WTC11 (cell line): ENCODE data around the gene TMEM156. TPM values are rescaled to one million over a fixed set of nuclear protein-coding genes. Genes with fewer than 3 reads are reported as not detected.

Experiments
- ATAC-seq: fragments of 200-7000 bp; cut with Tn5 transposase; 2 replicates; pipeline ENCODE4 v1.10.0; 2021; ENCODE audit warnings: mild to moderate bottlenecking, moderate library complexity
- CTCF ChIA-PET: fragments of 300-600 bp; sonication (Branson Sonifier 250); formaldehyde crosslinking; loops from one replicate; lab custom pipeline; 2021; ENCODE audit warnings: antibody characterized with exemption; lab: Charles Lee
- POLR2A ChIA-PET: fragments of 350-600 bp; sonication (Branson Sonifier 250); formaldehyde crosslinking; loops from one replicate; lab custom pipeline; 2021; ENCODE audit warnings: antibody characterized with exemption; lab: Charles Lee
- DNase-seq: peaks from one replicate; pipeline ENCODE4 v3.0.0; 2021; ENCODE audit warnings: low spot score
- H3K27ac Mint-ChIP-seq: 2 replicates; pipeline ENCODE4 v1.8.0; 2021; ENCODE audit warnings: mixed read lengths
- H3K27me3 Mint-ChIP-seq: 2 replicates; pipeline ENCODE4 v1.8.0; 2021; ENCODE audit warnings: low read depth, mild to moderate bottlenecking, moderate library complexity, mixed read lengths
- H3K36me3 Mint-ChIP-seq: 2 replicates; pipeline ENCODE4 v1.8.0; 2021; ENCODE audit warnings: mixed read lengths
- H3K4me1 Mint-ChIP-seq: 2 replicates; pipeline ENCODE4 v1.8.0; 2022; ENCODE audit warnings: mixed read lengths
- H3K4me3 Mint-ChIP-seq: 2 replicates; pipeline ENCODE4 v1.8.0; 2021; ENCODE audit warnings: mild to moderate bottlenecking, moderate library complexity, mixed read lengths
- H3K9me3 Mint-ChIP-seq: 2 replicates; pipeline ENCODE4 v1.8.0; 2021; ENCODE audit warnings: mixed read lengths
- ATF1 ChIP-seq: sonication (generic); formaldehyde crosslinking; IDR thresholded peaks from 2 replicates; pipeline ENCODE4 v1.8.1; 2023; ENCODE audit warnings: mild to moderate bottlenecking, moderate library complexity, missing genetic modification reagents
- CREM ChIP-seq: sonication (generic); formaldehyde crosslinking; IDR thresholded peaks from 2 replicates; pipeline ENCODE4 v1.8.1; 2022; ENCODE audit warnings: mild to moderate bottlenecking, missing genetic modification reagents, moderate library complexity
- ETV6 ChIP-seq: sonication (generic); formaldehyde crosslinking; IDR thresholded peaks from 2 replicates; pipeline ENCODE4 v1.8.1; 2022; ENCODE audit warnings: mild to moderate bottlenecking, missing genetic modification reagents
- KAT7 ChIP-seq: sonication (generic); formaldehyde crosslinking; IDR thresholded peaks from 2 replicates; pipeline ENCODE4 v1.8.1; 2023; ENCODE audit warnings: missing genetic modification reagents, mild to moderate bottlenecking, borderline replicate concordance
- MXD4 ChIP-seq: fragments of 250-450 bp; sonication (Bioruptor Pico); IDR thresholded peaks from 2 replicates; pipeline ENCODE4 v1.8.0; 2021; ENCODE audit warnings: mild to moderate bottlenecking, moderate library complexity, borderline replicate concordance
- NFATC4 ChIP-seq: fragments of 250-450 bp; sonication (Bioruptor Pico); IDR thresholded peaks from 2 replicates; pipeline ENCODE4 v1.9.0; 2021; ENCODE audit warnings: mild to moderate bottlenecking
- NR1H2 ChIP-seq: sonication (generic); formaldehyde crosslinking; IDR thresholded peaks from 2 replicates; pipeline ENCODE4 v1.9.0; 2021; ENCODE audit warnings: mild to moderate bottlenecking, moderate library complexity, missing genetic modification reagents
- NR3C1 ChIP-seq: sonication (generic); formaldehyde crosslinking; conservative IDR thresholded peaks from 2 replicates; pipeline ENCODE4 v1.8.1; 2023; ENCODE audit warnings: low read depth, mild to moderate bottlenecking, missing genetic modification reagents
- SMAD3 ChIP-seq: sonication (generic); formaldehyde crosslinking; IDR thresholded peaks from 2 replicates; pipeline ENCODE4 v1.8.0; 2022; ENCODE audit warnings: missing genetic modification reagents, mild to moderate bottlenecking, borderline replicate concordance
- ZNF396 ChIP-seq: fragments of 250-450 bp; sonication (Bioruptor Pico); IDR thresholded peaks from 2 replicates; pipeline ENCODE4 v1.8.0; 2021; ENCODE audit warnings: mild to moderate bottlenecking, moderate library complexity, borderline replicate concordance
- ZNF423 ChIP-seq: fragments of 250-450 bp; sonication (Bioruptor Pico); IDR thresholded peaks from 2 replicates; pipeline ENCODE4 v2.1.2; 2022; ENCODE audit warnings: mild to moderate bottlenecking, moderate library complexity
- ZNF671 ChIP-seq: fragments of 250-450 bp; sonication (Bioruptor Pico); IDR thresholded peaks from 2 replicates; pipeline ENCODE4 v1.8.0; 2021; ENCODE audit warnings: mild to moderate bottlenecking
- total RNA-seq: library from RNA; stranded (reverse); gene quantifications from 3 replicates; pipeline ENCODE4 v1.2.3, GENCODE V29; 2021
- TF ChIP-seq, protein P1 (sequence below): sonication (generic); formaldehyde crosslinking; IDR thresholded peaks from 2 replicates; pipeline ENCODE4 v1.8.1; 2022; ENCODE audit warnings: mild to moderate bottlenecking, missing genetic modification reagents, moderate library complexity, borderline replicate concordance
- TF ChIP-seq, protein P2 (sequence below): fragments of 250-450 bp; sonication (Bioruptor Pico); IDR thresholded peaks from 2 replicates; pipeline ENCODE4 v2.1.2; 2022; ENCODE audit warnings: mild to moderate bottlenecking, moderate library complexity
- TF ChIP-seq, protein P3 (sequence below): sonication (generic); formaldehyde crosslinking; IDR thresholded peaks from 2 replicates; pipeline ENCODE4 v1.8.1; 2022; ENCODE audit warnings: low read depth, missing genetic modification reagents, borderline replicate concordance
- TF ChIP-seq, protein P4 (sequence below): sonication (generic); formaldehyde crosslinking; IDR thresholded peaks from 2 replicates; pipeline ENCODE4 v1.8.0; 2022; ENCODE audit warnings: mild to moderate bottlenecking, missing genetic modification reagents
- TF ChIP-seq, protein P5 (sequence below): sonication (generic); formaldehyde crosslinking; IDR thresholded peaks from 2 replicates; pipeline ENCODE4 v1.8.0; 2022; ENCODE audit warnings: mild to moderate bottlenecking, missing genetic modification reagents
- TF ChIP-seq, protein P6 (sequence below): sonication (generic); formaldehyde crosslinking; IDR thresholded peaks from 2 replicates; pipeline ENCODE4 v1.8.1; 2023; ENCODE audit warnings: mild to moderate bottlenecking, missing genetic modification reagents, moderate library complexity
- TF ChIP-seq, protein P7 (sequence below): sonication (generic); formaldehyde crosslinking; IDR thresholded peaks from 2 replicates; pipeline ENCODE4 v1.8.1; 2022; ENCODE audit warnings: missing genetic modification reagents, borderline replicate concordance
- TF ChIP-seq, protein P8 (sequence below): sonication (generic); formaldehyde crosslinking; IDR thresholded peaks from 2 replicates; pipeline ENCODE4 v1.8.0; 2022; ENCODE audit warnings: mild to moderate bottlenecking, missing genetic modification reagents
- TF ChIP-seq, protein P9 (sequence below): sonication (generic); formaldehyde crosslinking; IDR thresholded peaks from 2 replicates; pipeline ENCODE4 v1.8.1; 2022; ENCODE audit warnings: low read depth, mild to moderate bottlenecking, moderate library complexity, missing genetic modification reagents, borderline replicate concordance

TMEM156 gene
- total RNA-seq, 1 experiment from 2014 or later, result 0.24 TPM

DNA sequence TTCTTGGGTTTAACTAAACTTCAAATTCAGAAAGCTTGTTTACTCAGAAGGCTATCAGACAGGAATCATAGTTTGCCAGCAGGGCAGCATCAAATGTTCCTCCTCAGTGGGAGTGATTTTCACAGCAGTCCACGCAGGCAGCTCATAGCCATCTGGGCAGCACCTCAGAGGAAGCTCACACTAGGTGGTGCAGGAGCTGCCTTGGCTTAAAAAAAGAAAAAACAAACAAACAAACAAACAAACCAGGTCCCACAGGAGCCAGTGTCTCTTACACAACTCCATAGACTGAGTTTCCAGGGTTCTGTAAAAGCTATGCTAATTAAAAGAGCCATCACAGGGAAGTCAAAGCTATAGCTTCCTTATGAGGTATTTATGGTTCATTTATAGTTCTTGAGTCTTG is 19.3 kb upstream of the TMEM156 start (continued):
- TF ChIP-seq, protein P1, sequence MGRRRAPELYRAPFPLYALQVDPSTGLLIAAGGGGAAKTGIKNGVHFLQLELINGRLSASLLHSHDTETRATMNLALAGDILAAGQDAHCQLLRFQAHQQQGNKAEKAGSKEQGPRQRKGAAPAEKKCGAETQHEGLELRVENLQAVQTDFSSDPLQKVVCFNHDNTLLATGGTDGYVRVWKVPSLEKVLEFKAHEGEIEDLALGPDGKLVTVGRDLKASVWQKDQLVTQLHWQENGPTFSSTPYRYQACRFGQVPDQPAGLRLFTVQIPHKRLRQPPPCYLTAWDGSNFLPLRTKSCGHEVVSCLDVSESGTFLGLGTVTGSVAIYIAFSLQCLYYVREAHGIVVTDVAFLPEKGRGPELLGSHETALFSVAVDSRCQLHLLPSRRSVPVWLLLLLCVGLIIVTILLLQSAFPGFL (CRISPR knock-in tag), result no peak
- TF ChIP-seq NFATC4 (CRISPR knock-in tag), result no peak
- TF ChIP-seq, protein P2, sequence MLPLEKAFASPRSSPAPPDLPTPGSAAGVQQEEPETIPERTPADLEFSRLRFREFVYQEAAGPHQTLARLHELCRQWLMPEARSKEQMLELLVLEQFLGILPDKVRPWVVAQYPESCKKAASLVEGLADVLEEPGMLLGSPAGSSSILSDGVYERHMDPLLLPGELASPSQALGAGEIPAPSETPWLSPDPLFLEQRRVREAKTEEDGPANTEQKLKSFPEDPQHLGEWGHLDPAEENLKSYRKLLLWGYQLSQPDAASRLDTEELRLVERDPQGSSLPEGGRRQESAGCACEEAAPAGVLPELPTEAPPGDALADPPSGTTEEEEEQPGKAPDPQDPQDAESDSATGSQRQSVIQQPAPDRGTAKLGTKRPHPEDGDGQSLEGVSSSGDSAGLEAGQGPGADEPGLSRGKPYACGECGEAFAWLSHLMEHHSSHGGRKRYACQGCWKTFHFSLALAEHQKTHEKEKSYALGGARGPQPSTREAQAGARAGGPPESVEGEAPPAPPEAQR (CRISPR knock-in tag), result no peak
- TF ChIP-seq, protein P3, sequence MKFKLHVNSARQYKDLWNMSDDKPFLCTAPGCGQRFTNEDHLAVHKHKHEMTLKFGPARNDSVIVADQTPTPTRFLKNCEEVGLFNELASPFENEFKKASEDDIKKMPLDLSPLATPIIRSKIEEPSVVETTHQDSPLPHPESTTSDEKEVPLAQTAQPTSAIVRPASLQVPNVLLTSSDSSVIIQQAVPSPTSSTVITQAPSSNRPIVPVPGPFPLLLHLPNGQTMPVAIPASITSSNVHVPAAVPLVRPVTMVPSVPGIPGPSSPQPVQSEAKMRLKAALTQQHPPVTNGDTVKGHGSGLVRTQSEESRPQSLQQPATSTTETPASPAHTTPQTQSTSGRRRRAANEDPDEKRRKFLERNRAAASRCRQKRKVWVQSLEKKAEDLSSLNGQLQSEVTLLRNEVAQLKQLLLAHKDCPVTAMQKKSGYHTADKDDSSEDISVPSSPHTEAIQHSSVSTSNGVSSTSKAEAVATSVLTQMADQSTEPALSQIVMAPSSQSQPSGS (CRISPR knock-in tag), result no peak
- TF ChIP-seq, protein P4, sequence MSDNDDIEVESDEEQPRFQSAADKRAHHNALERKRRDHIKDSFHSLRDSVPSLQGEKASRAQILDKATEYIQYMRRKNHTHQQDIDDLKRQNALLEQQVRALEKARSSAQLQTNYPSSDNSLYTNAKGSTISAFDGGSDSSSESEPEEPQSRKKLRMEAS (CRISPR knock-in tag), result no peak
- TF ChIP-seq ETV6 (CRISPR knock-in tag), result no peak
- TF ChIP-seq, protein P5, sequence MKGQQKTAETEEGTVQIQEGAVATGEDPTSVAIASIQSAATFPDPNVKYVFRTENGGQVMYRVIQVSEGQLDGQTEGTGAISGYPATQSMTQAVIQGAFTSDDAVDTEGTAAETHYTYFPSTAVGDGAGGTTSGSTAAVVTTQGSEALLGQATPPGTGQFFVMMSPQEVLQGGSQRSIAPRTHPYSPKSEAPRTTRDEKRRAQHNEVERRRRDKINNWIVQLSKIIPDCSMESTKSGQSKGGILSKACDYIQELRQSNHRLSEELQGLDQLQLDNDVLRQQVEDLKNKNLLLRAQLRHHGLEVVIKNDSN, result no peak
- TF ChIP-seq MXD4 (CRISPR knock-in tag), result no peak
- TF ChIP-seq CREM (CRISPR knock-in tag), result no peak
- TF ChIP-seq, protein P6, sequence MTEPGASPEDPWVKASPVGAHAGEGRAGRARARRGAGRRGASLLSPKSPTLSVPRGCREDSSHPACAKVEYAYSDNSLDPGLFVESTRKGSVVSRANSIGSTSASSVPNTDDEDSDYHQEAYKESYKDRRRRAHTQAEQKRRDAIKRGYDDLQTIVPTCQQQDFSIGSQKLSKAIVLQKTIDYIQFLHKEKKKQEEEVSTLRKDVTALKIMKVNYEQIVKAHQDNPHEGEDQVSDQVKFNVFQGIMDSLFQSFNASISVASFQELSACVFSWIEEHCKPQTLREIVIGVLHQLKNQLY (CRISPR knock-in tag), result no peak
- no peak for TF ChIP-seq ATF1 (CRISPR knock-in tag)
- TF ChIP-seq ZNF396 (CRISPR knock-in tag), result no peak

DNA sequence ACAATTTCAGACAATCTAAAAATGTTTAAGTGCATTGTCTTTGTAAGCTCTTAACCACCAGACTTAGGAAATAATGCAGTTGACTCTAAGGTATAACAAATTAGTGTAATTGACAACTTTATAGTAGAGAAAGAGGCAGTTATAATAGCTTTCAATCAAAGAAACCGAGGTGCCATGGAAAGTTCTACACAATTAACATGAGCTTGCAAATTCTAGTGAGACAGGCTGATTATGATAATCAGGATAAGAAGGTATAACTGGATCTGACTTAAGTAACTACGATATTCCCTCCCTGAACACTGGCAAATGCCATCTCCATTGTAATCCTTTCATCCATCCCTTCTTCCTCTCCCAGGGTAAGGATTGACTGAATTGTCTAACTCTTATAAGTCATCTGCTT is 18.4 kb upstream of the TMEM156 start:
- Mint-ChIP-seq H3K9me3 (no peaks in the 10 kb centered on the region), H3K4me1 (peaks cover 24% of the 10 kb centered on the region), H3K4me3 (no peak overlapping the region), H3K27me3 (no peaks in the 10 kb centered on the region), H3K36me3 (no peaks in the 10 kb centered on the region), H3K27ac (peak overlapping the region; percentile 67)
- DNase-seq (no peak), ATAC-seq (no peak)
- POLR2A ChIA-PET, result no interaction called here
- CTCF ChIA-PET, result interaction anchor here (1.2 kb wide), 1 partner anchor 268 kb away, joined by 3 read pairs; the partner anchor contains the start of gene TLR10
- TF ChIP-seq ZNF671 (CRISPR knock-in tag) (no peak), ZNF423 (no peak), NR1H2 (no peak)
- TF ChIP-seq, protein P7, sequence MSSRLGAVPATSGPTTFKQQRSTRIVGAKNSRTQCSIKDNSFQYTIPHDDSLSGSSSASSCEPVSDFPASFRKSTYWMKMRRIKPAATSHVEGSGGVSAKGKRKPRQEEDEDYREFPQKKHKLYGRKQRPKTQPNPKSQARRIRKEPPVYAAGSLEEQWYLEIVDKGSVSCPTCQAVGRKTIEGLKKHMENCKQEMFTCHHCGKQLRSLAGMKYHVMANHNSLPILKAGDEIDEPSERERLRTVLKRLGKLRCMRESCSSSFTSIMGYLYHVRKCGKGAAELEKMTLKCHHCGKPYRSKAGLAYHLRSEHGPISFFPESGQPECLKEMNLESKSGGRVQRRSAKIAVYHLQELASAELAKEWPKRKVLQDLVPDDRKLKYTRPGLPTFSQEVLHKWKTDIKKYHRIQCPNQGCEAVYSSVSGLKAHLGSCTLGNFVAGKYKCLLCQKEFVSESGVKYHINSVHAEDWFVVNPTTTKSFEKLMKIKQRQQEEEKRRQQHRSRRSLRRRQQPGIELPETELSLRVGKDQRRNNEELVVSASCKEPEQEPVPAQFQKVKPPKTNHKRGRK (CRISPR knock-in tag), result no peak

DNA sequence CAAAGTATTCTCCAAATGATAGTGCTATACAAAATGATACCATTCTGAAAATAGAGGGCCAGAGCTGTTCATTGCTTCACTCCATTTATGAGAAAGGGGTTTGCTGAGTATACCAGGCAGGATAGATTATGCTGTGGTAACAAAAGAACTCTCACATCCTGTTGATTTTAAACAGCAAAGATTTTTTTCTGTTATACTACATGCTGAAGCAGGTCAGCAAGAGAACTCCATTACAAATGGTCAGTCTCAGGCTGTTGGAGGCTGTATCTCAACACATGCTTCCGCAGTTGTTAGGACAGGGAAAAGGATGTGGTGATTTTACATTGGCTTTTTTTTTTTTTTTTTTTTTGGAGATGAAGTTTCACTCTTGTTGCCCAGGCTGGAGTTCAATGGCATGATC is 16.1 kb upstream of the TMEM156 start:
- ChIA-PET CTCF (no interaction called here), POLR2A (no interaction called here)
- peaks cover 29% of the 10 kb centered on the region for H3K4me1 Mint-ChIP-seq
- no peak for ATAC-seq
- H3K9me3 Mint-ChIP-seq, result no peaks in the 10 kb centered on the region
- no peaks in the 10 kb centered on the region for H3K36me3 Mint-ChIP-seq
- H3K27me3 Mint-ChIP-seq, result no peaks in the 10 kb centered on the region
- no peak for DNase-seq
- no peak overlapping the region for H3K4me3 Mint-ChIP-seq
- H3K27ac Mint-ChIP-seq, result no peak overlapping the region
- TF ChIP-seq NFATC4 (CRISPR knock-in tag) (no peak), ZNF396 (CRISPR knock-in tag) (no peak), SMAD3 (no peak), NR3C1 (CRISPR knock-in tag) (no peak), KAT7 (CRISPR knock-in tag) (no peak)
- TF ChIP-seq, protein P8, sequence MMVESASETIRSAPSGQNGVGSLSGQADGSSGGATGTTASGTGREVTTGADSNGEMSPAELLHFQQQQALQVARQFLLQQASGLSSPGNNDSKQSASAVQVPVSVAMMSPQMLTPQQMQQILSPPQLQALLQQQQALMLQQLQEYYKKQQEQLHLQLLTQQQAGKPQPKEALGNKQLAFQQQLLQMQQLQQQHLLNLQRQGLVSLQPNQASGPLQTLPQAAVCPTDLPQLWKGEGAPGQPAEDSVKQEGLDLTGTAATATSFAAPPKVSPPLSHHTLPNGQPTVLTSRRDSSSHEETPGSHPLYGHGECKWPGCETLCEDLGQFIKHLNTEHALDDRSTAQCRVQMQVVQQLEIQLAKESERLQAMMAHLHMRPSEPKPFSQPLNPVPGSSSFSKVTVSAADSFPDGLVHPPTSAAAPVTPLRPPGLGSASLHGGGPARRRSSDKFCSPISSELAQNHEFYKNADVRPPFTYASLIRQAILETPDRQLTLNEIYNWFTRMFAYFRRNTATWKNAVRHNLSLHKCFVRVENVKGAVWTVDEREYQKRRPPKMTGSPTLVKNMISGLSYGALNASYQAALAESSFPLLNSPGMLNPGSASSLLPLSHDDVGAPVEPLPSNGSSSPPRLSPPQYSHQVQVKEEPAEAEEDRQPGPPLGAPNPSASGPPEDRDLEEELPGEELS (CRISPR knock-in tag), result no peak
- TF ChIP-seq, protein P9, sequence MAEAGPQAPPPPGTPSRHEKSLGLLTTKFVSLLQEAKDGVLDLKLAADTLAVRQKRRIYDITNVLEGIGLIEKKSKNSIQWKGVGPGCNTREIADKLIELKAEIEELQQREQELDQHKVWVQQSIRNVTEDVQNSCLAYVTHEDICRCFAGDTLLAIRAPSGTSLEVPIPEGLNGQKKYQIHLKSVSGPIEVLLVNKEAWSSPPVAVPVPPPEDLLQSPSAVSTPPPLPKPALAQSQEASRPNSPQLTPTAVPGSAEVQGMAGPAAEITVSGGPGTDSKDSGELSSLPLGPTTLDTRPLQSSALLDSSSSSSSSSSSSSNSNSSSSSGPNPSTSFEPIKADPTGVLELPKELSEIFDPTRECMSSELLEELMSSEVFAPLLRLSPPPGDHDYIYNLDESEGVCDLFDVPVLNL (CRISPR knock-in tag), result no peak
